Prostate gland (tissue), 2 donors: ENCODE results near the gene RARG. TPM values are rescaled to one million over a fixed set of nuclear protein-coding genes. Genes with fewer than 3 reads are reported as not detected.

Experiments
- DNase-seq: peaks from one replicate; pipeline ENCODE4 v3.0.0-alpha.2; 2019; ENCODE audit warnings: low spot score
- H3K27ac ChIP-seq, 2 donors: fragments of 200-600 bp; sonication (generic); 2 replicates each; pipeline ENCODE4 v1.5.1; 2017 to 2019
- H3K27me3 ChIP-seq: fragments of 200-600 bp; sonication (generic); replicated peaks from 2 replicates; pipeline ENCODE4 v1.5.1; 2019; ENCODE audit not compliant: insufficient read depth
- H3K36me3 ChIP-seq, 2 donors: fragments of 200-600 bp; sonication (generic); 1 replicate in 1 of 2; 2 replicates in 1 of 2; pipeline versions ENCODE4 v1.5.1 to v1.8.1; 2017 to 2019
- H3K4me1 ChIP-seq: fragments of 200-600 bp; sonication (generic); replicated peaks from 2 replicates; pipeline ENCODE4 v1.5.1; 2019
- H3K4me3 ChIP-seq, 2 donors: fragments of 200-600 bp; sonication (generic); 2 replicates each; pipeline ENCODE4 v1.5.1; 2017 to 2019
- H3K9me3 ChIP-seq: fragments of 200-600 bp; sonication (generic); 2 replicates; pipeline ENCODE4 v1.5.1; 2017
- CTCF ChIP-seq, 4 experiments: fragments of 200-600 bp in 2 of 4; fragments of 450-650 bp in 2 of 4; sonication (generic) in 2 of 4; IDR thresholded peaks; 1 replicate in 3 of 4; 2 replicates in 1 of 4; pipeline ENCODE4 v1.5.1; 2016 to 2019; ENCODE audit warnings: antibody characterized with exemption in 4 of 4, mild to moderate bottlenecking in 2 of 4, moderate library complexity in 2 of 4
- POLR2A ChIP-seq: fragments of 450-650 bp; IDR thresholded peaks from one replicate; pipeline ENCODE4 v1.6.1; 2016; ENCODE audit warnings: antibody characterized with exemption, mild to moderate bottlenecking
- POLR2AphosphoS5 ChIP-seq: sonication (generic); formaldehyde crosslinking; IDR thresholded peaks from one replicate; pipeline ENCODE4 v1.6.1; 2017; ENCODE audit warnings: antibody characterized with exemption
- WGBS: methylation state at CpG from one replicate; pipeline ENCODE4 v1.1.5; 2018; 5-methylcytosine and 5-hydroxymethylcytosine counted together
- intact Hi-C: fragments of 100-400 bp; cut with DNase I; formaldehyde crosslinking; loops from one replicate; pipeline ENCODE4 v1.14.2; 2022
- total RNA-seq, 2 donors: library from RNA; depleted of rRNA; stranded (reverse); fragments of >200 nt; gene quantifications; one replicate each; pipeline ENCODE4 v1.1.0, GENCODE V29; 2016

The RARG gene
- total RNA-seq, 2 donors from 2014 or later, result 28.9 to 30.4 TPM

- Histone ChIP-seq H3K27ac (no peak overlapping the region), H3K36me3 (peaks cover 11 to 14% of the 10 kb centered on the region in 2 donors), H3K4me1 (no peaks in the 10 kb centered on the region), H3K9me3 (no peaks in the 10 kb centered on the region), H3K4me3 (no peak overlapping the region), H3K27me3 (no peaks in the 10 kb centered on the region)
- TF ChIP-seq POLR2A (no peak), CTCF (IDR thresholded peaks at IDR 0.05) (peak; percentile 42 to 80 (median 58)), POLR2AphosphoS5 (peak; percentile 36)
- peak; percentile 43 for DNase-seq
- intact Hi-C loops, result loop anchor here (2.0 kb wide), 1 partner anchor 31 kb away; no protein-coding TSS in a partner anchor
- 35% methylated on average over 14 of the region's 14 CpGs for WGBS
These were observed 41.8 kb downstream of the RARG start for GRCh38 chr12:53190108-53190729.

GRCh38 chr12:53187145-53187899 is 44.7 kb downstream of the RARG start:
- TF ChIP-seq CTCF (IDR thresholded peaks at IDR 0.05), result no peak
- TF ChIP-seq POLR2A, result no peak
- TF ChIP-seq POLR2AphosphoS5, result no peak
- 80% methylated on average over 15 of the region's 15 CpGs for WGBS
- no peaks in the 10 kb centered on the region for H3K9me3 ChIP-seq
- no peaks in the 10 kb centered on the region for H3K27me3 ChIP-seq
- no peak for DNase-seq
- no peak overlapping the region for H3K4me3 ChIP-seq
- peaks cover 2% of the 10 kb centered on the region for H3K4me1 ChIP-seq
- H3K36me3 ChIP-seq, result peaks cover 19 to 20% of the 10 kb centered on the region in 2 donors
- H3K27ac ChIP-seq, result no peak overlapping the region
- intact Hi-C loops, result no loop called here

GRCh38 chr12:53186745-53187144 is 45.3 kb downstream of the RARG start:
- intact Hi-C loops, result no loop called here
- peaks cover 7% of the 10 kb centered on the region for H3K4me1 ChIP-seq
- TF ChIP-seq CTCF (IDR thresholded peaks at IDR 0.05) (no peak), POLR2A (no peak), POLR2AphosphoS5 (no peak)

GRCh38 chr12:53185582-53186153 is 46.3 kb downstream of the RARG start:
- intact Hi-C loops, result no loop called here
- WGBS, result 86% methylated on average over 3 of the region's 3 CpGs

More at GRCh38 chr12:53186745-53187144, 45.3 kb downstream of the RARG start:
- no peaks in the 10 kb centered on the region for H3K27me3 ChIP-seq
- WGBS, result 44% methylated on average over 4 of the region's 4 CpGs
- H3K9me3 ChIP-seq, result no peaks in the 10 kb centered on the region
- H3K27ac ChIP-seq, result no peak overlapping the region
- H3K36me3 ChIP-seq, result peaks cover 19 to 20% of the 10 kb centered on the region in 2 donors
- no peak for DNase-seq
- no peak overlapping the region for H3K4me3 ChIP-seq

GRCh38 chr12:53184828-53185227 is 47.2 kb downstream of the RARG start:
- intact Hi-C loops, result no loop called here
- H3K4me3 ChIP-seq, result no peak overlapping the region
- H3K27me3 ChIP-seq, result no peaks in the 10 kb centered on the region
- H3K9me3 ChIP-seq, result no peaks in the 10 kb centered on the region
- WGBS, result 89% methylated on average over 6 of the region's 6 CpGs
- no peak for TF ChIP-seq POLR2A
- no peak for TF ChIP-seq POLR2AphosphoS5
- TF ChIP-seq CTCF (IDR thresholded peaks at IDR 0.05), result no peak
- DNase-seq, result no peak
- H3K4me1 ChIP-seq, result peaks cover 11% of the 10 kb centered on the region
- no peak overlapping the region for H3K27ac ChIP-seq
- peaks cover 19 to 20% of the 10 kb centered on the region in 2 donors for H3K36me3 ChIP-seq

More at GRCh38 chr12:53185582-53186153, 46.3 kb downstream of the RARG start:
- no peak overlapping the region for H3K4me3 ChIP-seq
- no peak for TF ChIP-seq POLR2AphosphoS5
- DNase-seq, result no peak
- no peak overlapping the region for H3K27ac ChIP-seq
- H3K27me3 ChIP-seq, result no peaks in the 10 kb centered on the region
- no peaks in the 10 kb centered on the region for H3K9me3 ChIP-seq
- peaks cover 19 to 20% of the 10 kb centered on the region in 2 donors for H3K36me3 ChIP-seq
- H3K4me1 ChIP-seq, result peaks cover 11% of the 10 kb centered on the region
